PC-9 (cell line): Measurements from ENCODE around the gene SCP2. TPM values are rescaled to one million over a fixed set of nuclear protein-coding genes. Genes with fewer than 3 reads are reported as not detected.

Experiments
- BruUV-seq: library from RNA; stranded (reverse); fragments of 400-500 nt; replicated peaks from 2 replicates; lab custom pipeline; 2021; lab: Mats Ljungman, UMichigan
- CTCF ChIA-PET: fragments of 300-600 bp; sonication (Branson Sonifier 250); formaldehyde crosslinking; loops from one replicate; lab custom pipeline; 2022; ENCODE audit warnings: antibody characterized with exemption; lab: Charles Lee
- POLR2A ChIA-PET: fragments of 300-600 bp; sonication (Branson Sonifier 250); formaldehyde crosslinking; loops from one replicate; lab custom pipeline; 2022; ENCODE audit warnings: antibody characterized with exemption; ENCODE audit not compliant: unreplicated experiment; lab: Charles Lee
- DNase-seq, 2 experiments: peaks; one replicate each; pipeline versions ENCODE4 v3.0.0 to v3.0.0-alpha.2; 2015 to 2022; ENCODE audit warnings: mixed read lengths in 1 of 2
- H2AFZ ChIP-seq: fragments of 200-600 bp; sonication (generic); 2 replicates; pipeline ENCODE4 v1.8.1; 2017; ENCODE audit warnings: antibody characterized with exemption
- H3F3A ChIP-seq: fragments of 200-600 bp; sonication (generic); 2 replicates; pipeline ENCODE4 v1.8.1; 2017; ENCODE audit warnings: antibody characterized with exemption, mild to moderate bottlenecking, low read depth; ENCODE audit not compliant: insufficient read depth
- H3K27ac ChIP-seq: fragments of 200-600 bp; sonication (generic); 2 replicates; pipeline ENCODE4 v1.6.1; 2016; ENCODE audit warnings: mixed run types
- H3K27me3 ChIP-seq: fragments of 200-600 bp; sonication (generic); 2 replicates; pipeline ENCODE4 v1.6.1; 2016; ENCODE audit warnings: low read depth, mixed run types; ENCODE audit not compliant: insufficient read depth
- H3K36me3 ChIP-seq: fragments of 200-600 bp; sonication (generic); 2 replicates; pipeline ENCODE4 v1.6.1; 2016; ENCODE audit warnings: low read depth, mixed run types
- H3K4me1 ChIP-seq: fragments of 200-600 bp; sonication (generic); replicated peaks from 2 replicates; pipeline ENCODE4 v1.6.1; 2016; ENCODE audit warnings: mixed run types; ENCODE audit not compliant: insufficient read depth
- H3K4me2 ChIP-seq: fragments of 200-600 bp; sonication (generic); 2 replicates; pipeline ENCODE4 v1.6.1; 2017; ENCODE audit warnings: mixed run types
- H3K4me3 ChIP-seq: fragments of 200-600 bp; sonication (generic); 2 replicates; pipeline ENCODE4 v1.6.1; 2016; ENCODE audit warnings: mixed run types
- H3K79me2 ChIP-seq: fragments of 200-600 bp; sonication (generic); 2 replicates; pipeline ENCODE4 v1.6.1; 2017; ENCODE audit warnings: low read depth, mixed run types
- H3K9me2 ChIP-seq: fragments of 200-600 bp; sonication (generic); 2 replicates; pipeline ENCODE4 v1.8.1; 2017; ENCODE audit warnings: mild to moderate bottlenecking; ENCODE audit not compliant: insufficient read depth
- H3K9me3 ChIP-seq: fragments of 200-600 bp; sonication (generic); 2 replicates; pipeline ENCODE4 v1.8.1; 2016; ENCODE audit warnings: low read depth; ENCODE audit not compliant: insufficient read depth
- H4K20me1 ChIP-seq: fragments of 200-600 bp; sonication (generic); 2 replicates; pipeline ENCODE4 v1.8.1; 2017; ENCODE audit not compliant: insufficient read depth
- EZH2 ChIP-seq: fragments of 200-600 bp; sonication (generic); IDR thresholded peaks from 2 replicates; pipeline ENCODE4 v1.8.0; 2017; ENCODE audit warnings: antibody characterized with exemption, low read depth
- intact Hi-C: fragments of 100-400 bp; cut with micrococcal nuclease; formaldehyde crosslinking; loops from one replicate; pipeline ENCODE4 v1.10.0; 2022; ENCODE audit not compliant: unreplicated experiment
- total RNA-seq: library from RNA; stranded (reverse); gene quantifications from 2 replicates; pipeline ENCODE4 v1.2.3, GENCODE V29; 2021
- TF ChIP-seq, protein P1 (sequence below): fragments of 200-600 bp; sonication (generic); conservative IDR thresholded peaks from 2 replicates; pipeline ENCODE4 v1.6.1; 2017; ENCODE audit warnings: mixed run types, antibody characterized with exemption, mild to moderate bottlenecking, moderate library complexity

SCP2 gene
- total RNA-seq, 1 experiment from 2014 or later: 87.8 TPM

DNA sequence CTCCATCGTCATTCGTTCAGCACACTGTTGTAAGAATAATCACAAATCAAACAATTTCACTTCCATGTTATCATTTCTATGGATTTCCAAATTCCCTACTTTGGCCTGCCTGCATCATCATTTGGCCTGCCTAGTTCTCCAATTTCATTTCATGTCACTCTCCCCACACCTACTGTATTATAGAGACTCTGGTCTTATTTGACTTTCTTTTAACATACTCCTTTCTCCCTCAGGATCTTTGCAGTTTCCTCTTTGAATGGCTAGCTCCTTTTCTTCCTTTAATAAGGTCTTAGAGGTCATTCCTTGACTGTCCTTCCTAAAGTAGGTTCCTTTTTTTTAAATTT lies 98.7 kb downstream of the SCP2 start:
- no peaks in the 10 kb centered on the region for H3K9me2 ChIP-seq
- no peak overlapping the region for H3K27ac ChIP-seq
- H3K4me1 ChIP-seq: peaks cover 10% of the 10 kb centered on the region
- H4K20me1 ChIP-seq: no peaks in the 10 kb centered on the region
- H3K36me3 ChIP-seq: 0 out of 2 replicates have a peak, but pooled peaks cover 4% of the 10 kb centered on the region
- no peak overlapping the region for H3K4me3 ChIP-seq
- H3K9me3 ChIP-seq: no peaks in the 10 kb centered on the region
- H2AFZ ChIP-seq: no peak overlapping the region
- TF ChIP-seq EZH2: no peak
- TF ChIP-seq, protein P1, sequence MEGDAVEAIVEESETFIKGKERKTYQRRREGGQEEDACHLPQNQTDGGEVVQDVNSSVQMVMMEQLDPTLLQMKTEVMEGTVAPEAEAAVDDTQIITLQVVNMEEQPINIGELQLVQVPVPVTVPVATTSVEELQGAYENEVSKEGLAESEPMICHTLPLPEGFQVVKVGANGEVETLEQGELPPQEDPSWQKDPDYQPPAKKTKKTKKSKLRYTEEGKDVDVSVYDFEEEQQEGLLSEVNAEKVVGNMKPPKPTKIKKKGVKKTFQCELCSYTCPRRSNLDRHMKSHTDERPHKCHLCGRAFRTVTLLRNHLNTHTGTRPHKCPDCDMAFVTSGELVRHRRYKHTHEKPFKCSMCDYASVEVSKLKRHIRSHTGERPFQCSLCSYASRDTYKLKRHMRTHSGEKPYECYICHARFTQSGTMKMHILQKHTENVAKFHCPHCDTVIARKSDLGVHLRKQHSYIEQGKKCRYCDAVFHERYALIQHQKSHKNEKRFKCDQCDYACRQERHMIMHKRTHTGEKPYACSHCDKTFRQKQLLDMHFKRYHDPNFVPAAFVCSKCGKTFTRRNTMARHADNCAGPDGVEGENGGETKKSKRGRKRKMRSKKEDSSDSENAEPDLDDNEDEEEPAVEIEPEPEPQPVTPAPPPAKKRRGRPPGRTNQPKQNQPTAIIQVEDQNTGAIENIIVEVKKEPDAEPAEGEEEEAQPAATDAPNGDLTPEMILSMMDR: no peak
- H3F3A ChIP-seq: no peaks in the 10 kb centered on the region
- no TSS peak for BruUV-seq
- ChIA-PET POLR2A (no interaction called here), CTCF (interaction anchor here (0.6 kb wide), 1 partner anchor 1187 kb away, joined by 3 read pairs; no protein-coding TSS in a partner anchor)
- no peaks in the 10 kb centered on the region for H3K27me3 ChIP-seq
- H3K79me2 ChIP-seq: 0 out of 2 replicates have a peak, but pooled peaks cover 12% of the 10 kb centered on the region
- no peak for DNase-seq
- intact Hi-C loops: no loop called here
- no peak overlapping the region for H3K4me2 ChIP-seq

DNA sequence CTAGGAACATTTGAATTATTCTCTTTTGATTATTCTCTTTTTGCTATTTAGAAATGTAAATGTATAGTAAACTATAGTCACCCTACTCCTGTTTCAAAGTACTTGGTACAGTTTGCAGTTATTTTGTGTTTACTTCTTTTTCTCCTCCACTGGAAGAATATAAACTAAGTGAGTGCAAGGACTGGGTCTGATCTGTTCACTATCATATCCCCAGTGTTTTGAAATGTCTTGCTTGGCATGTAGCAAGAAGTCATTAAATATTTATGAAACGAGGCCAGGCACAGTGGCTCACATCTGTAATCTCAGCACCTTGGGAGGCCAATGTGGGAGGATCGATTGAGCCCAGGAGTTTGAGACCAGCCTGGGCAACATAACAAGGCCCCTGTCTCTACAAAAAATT lies 99.2 kb downstream of the SCP2 start:
- no peak for TF ChIP-seq EZH2
- TF ChIP-seq, protein P1: no peak
- 0 out of 2 replicates have a peak, but pooled peaks cover 12% of the 10 kb centered on the region for H3K79me2 ChIP-seq
- POLR2A ChIA-PET: no interaction called here

GRCh38 chr1:53031732-53032131 lies 104.7 kb downstream of the SCP2 start:
- no peaks in the 10 kb centered on the region for H3K9me2 ChIP-seq
- H3K27ac ChIP-seq: no peak overlapping the region
- no peak overlapping the region for H3K4me2 ChIP-seq
- H2AFZ ChIP-seq: no peak overlapping the region
- POLR2A ChIA-PET: no interaction called here
- no peak overlapping the region for H3K4me3 ChIP-seq
- DNase-seq: no peak
- no peaks in the 10 kb centered on the region for H3K4me1 ChIP-seq
- intact Hi-C loops: no loop called here
- no peaks in the 10 kb centered on the region for H3F3A ChIP-seq
- H3K27me3 ChIP-seq: no peaks in the 10 kb centered on the region
- H3K9me3 ChIP-seq: no peaks in the 10 kb centered on the region
- CTCF ChIA-PET: no interaction called here
- BruUV-seq: no TSS peak
- H3K79me2 ChIP-seq: no peaks in the 10 kb centered on the region
- no peaks in the 10 kb centered on the region for H3K36me3 ChIP-seq
- TF ChIP-seq EZH2: no peak
- TF ChIP-seq, protein P1: no peak
- H4K20me1 ChIP-seq: no peaks in the 10 kb centered on the region

More for the DNA sequence above, 99.2 kb downstream of the SCP2 start:
- Histone ChIP-seq H2AFZ (no peak overlapping the region), H3K4me1 (peaks cover 10% of the 10 kb centered on the region), H3K9me2 (no peaks in the 10 kb centered on the region), H3K4me3 (no peak overlapping the region), H3K36me3 (0 out of 2 replicates have a peak, but pooled peaks cover 4% of the 10 kb centered on the region), H3K9me3 (no peaks in the 10 kb centered on the region), H3K27ac (no peak overlapping the region), H4K20me1 (no peaks in the 10 kb centered on the region), H3F3A (no peaks in the 10 kb centered on the region), H3K4me2 (no peak overlapping the region), H3K27me3 (no peaks in the 10 kb centered on the region)
- intact Hi-C loops: no loop called here
- CTCF ChIA-PET: interaction anchor here (0.6 kb wide), 1 partner anchor 1187 kb away, joined by 3 read pairs; no protein-coding TSS in a partner anchor
- DNase-seq: no peak
- no TSS peak for BruUV-seq
